ENCODE results near the gene MRPL55. TPM values are rescaled to one million over a fixed set of nuclear protein-coding genes. Genes with fewer than 3 reads are reported as not detected.
"Not testable (repeated sequence)": the region's sequence is repeated elsewhere in the genome, so short reads cannot be mapped to it uniquely, and the experiment has no call there.

MRPL55 gene
- total RNA-seq, 1 donor from 2014 or later: 51.0 TPM

- Histone ChIP-seq H3K27me3 (ENCODE audit: low read depth) (no peaks in the 10 kb centered on the region), H3K36me3 (no peaks in the 10 kb centered on the region), H3K4me3 (no peak overlapping the region), H3K9me3 (replicated peaks) (no peaks in the 10 kb centered on the region), H3K4me1 (no peaks in the 10 kb centered on the region), H3K27ac (replicated peaks) (no peak overlapping the region)
- DNase-seq: no peak
- intact Hi-C loops (cut with micrococcal nuclease): no loop called here
- TF ChIP-seq CTCF (IDR thresholded peaks at IDR 0.05; ENCODE audit: borderline replicate concordance): no peak
Measured at GRCh38 chr1:228117335-228117734, 8.2 kb upstream of the MRPL55 start.

GRCh38 chr1:228114827-228115226 is 5.7 kb upstream of the MRPL55 start:
- no peaks in the 10 kb centered on the region for H3K27me3 ChIP-seq (ENCODE audit: low read depth)
- TF ChIP-seq CTCF (IDR thresholded peaks at IDR 0.05; ENCODE audit: borderline replicate concordance): no peak
- no peak overlapping the region for H3K4me3 ChIP-seq
- intact Hi-C loops (cut with micrococcal nuclease): no loop called here
- H3K27ac ChIP-seq (replicated peaks): no peak overlapping the region
- H3K36me3 ChIP-seq: no peaks in the 10 kb centered on the region
- no peak for DNase-seq
- H3K4me1 ChIP-seq: peaks cover 8% of the 10 kb centered on the region
- H3K9me3 ChIP-seq (replicated peaks): no peaks in the 10 kb centered on the region

GRCh38 chr1:228112617-228113016 is 3.5 kb upstream of the MRPL55 start:
- peaks cover 28% of the 10 kb centered on the region for H3K4me1 ChIP-seq
- no peak overlapping the region for H3K4me3 ChIP-seq
- H3K27ac ChIP-seq (replicated peaks): no peak overlapping the region
- H3K36me3 ChIP-seq: peaks cover 3% of the 10 kb centered on the region
- no peak for DNase-seq
- H3K9me3 ChIP-seq (replicated peaks): no peaks in the 10 kb centered on the region
- H3K27me3 ChIP-seq (ENCODE audit: low read depth): no peaks in the 10 kb centered on the region
- TF ChIP-seq CTCF (IDR thresholded peaks at IDR 0.05; ENCODE audit: borderline replicate concordance): no peak
- intact Hi-C loops (cut with micrococcal nuclease): no loop called here

GRCh38 chr1:228112167-228112566 is 3.1 kb upstream of the MRPL55 start:
- TF ChIP-seq CTCF (IDR thresholded peaks at IDR 0.05; ENCODE audit: borderline replicate concordance): no peak
- no peak overlapping the region for H3K4me3 ChIP-seq
- H3K36me3 ChIP-seq: peaks cover 7% of the 10 kb centered on the region
- intact Hi-C loops (cut with micrococcal nuclease): no loop called here
- no peak overlapping the region for H3K27ac ChIP-seq (replicated peaks)
- H3K9me3 ChIP-seq (replicated peaks): no peaks in the 10 kb centered on the region
- no peak for DNase-seq
- H3K4me1 ChIP-seq: peaks cover 30% of the 10 kb centered on the region
- no peaks in the 10 kb centered on the region for H3K27me3 ChIP-seq (ENCODE audit: low read depth)

GRCh38 chr1:228111315-228111714 is 2.2 kb upstream of the MRPL55 start:
- H3K27me3 ChIP-seq (ENCODE audit: low read depth); H3K9me3 ChIP-seq (replicated peaks); intact Hi-C loops (cut with micrococcal nuclease); DNase-seq; H3K27ac ChIP-seq (replicated peaks); H3K4me3 ChIP-seq: not testable (repeated sequence)
- peaks cover 30% of the 10 kb centered on the region for H3K4me1 ChIP-seq
- peaks cover 16% of the 10 kb centered on the region for H3K36me3 ChIP-seq

- H3K27ac ChIP-seq (replicated peaks): no peak overlapping the region
- H3K36me3 ChIP-seq: peaks cover 23% of the 10 kb centered on the region
- no peaks in the 10 kb centered on the region for H3K27me3 ChIP-seq (ENCODE audit: low read depth)
- intact Hi-C loops (cut with micrococcal nuclease): no loop called here
- no peaks in the 10 kb centered on the region for H3K9me3 ChIP-seq (replicated peaks)
- no peak for DNase-seq
- H3K4me1 ChIP-seq: peaks cover 30% of the 10 kb centered on the region
- no peak for TF ChIP-seq CTCF (IDR thresholded peaks at IDR 0.05; ENCODE audit: borderline replicate concordance)
- H3K4me3 ChIP-seq: peak overlapping the region; percentile 100
Measured at GRCh38 chr1:228110556-228110955, 1.5 kb upstream of the MRPL55 start.
